Measurements from ENCODE around the gene IFI35.

DNA sequence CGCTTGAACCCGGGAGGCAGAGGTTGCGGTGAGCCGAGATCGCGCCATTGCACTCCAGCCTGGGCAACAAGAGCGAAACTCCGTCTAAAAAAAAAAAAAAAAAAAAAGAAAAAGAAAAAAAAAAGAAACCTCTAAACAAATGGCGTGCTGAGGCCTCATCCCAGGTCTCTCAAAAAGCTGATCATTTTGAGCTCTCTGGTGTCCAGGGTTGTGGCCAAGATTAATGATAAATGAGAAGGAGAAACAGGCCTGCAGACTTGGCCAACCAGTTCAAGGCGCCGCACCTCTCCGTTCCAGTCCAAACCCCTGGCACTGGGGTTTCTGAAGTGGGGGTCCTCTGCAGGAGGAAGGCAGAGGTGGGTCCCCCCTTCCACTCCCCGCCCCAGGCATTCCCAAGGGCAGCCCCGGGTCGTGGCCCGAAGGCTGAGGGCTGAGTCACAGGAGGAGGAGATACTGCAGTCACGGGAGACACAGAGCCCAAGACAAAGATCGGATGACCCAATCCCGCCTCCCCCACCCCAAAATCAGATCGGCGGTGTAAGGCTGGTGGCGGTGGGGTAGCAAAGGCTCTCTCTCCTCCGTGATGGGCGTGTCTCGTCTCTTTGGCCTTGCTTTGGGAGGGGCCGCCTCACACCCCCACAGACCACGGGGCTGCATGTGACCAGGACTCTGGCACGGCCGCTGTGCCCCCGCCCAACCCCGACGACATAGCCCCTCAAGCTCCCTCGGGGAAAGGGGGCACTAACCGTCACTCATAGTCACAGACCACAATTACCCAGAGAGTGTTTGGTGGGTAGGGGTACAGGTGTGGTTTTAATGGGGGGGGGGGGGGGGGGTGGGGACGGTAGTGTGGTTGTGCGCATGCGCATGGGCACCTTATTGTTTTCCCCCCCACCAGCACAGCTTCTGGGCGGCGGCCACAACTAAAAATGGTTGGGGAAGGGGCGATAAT, 14.5 kb downstream of the IFI35 start:
- TF ChIP-seq, protein P1, sequence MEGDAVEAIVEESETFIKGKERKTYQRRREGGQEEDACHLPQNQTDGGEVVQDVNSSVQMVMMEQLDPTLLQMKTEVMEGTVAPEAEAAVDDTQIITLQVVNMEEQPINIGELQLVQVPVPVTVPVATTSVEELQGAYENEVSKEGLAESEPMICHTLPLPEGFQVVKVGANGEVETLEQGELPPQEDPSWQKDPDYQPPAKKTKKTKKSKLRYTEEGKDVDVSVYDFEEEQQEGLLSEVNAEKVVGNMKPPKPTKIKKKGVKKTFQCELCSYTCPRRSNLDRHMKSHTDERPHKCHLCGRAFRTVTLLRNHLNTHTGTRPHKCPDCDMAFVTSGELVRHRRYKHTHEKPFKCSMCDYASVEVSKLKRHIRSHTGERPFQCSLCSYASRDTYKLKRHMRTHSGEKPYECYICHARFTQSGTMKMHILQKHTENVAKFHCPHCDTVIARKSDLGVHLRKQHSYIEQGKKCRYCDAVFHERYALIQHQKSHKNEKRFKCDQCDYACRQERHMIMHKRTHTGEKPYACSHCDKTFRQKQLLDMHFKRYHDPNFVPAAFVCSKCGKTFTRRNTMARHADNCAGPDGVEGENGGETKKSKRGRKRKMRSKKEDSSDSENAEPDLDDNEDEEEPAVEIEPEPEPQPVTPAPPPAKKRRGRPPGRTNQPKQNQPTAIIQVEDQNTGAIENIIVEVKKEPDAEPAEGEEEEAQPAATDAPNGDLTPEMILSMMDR (IDR thresholded peaks at IDR 0.05): no peak
- TF ChIP-seq POLR2A (IDR thresholded peaks at IDR 0.05): peak in 1 of 2 donors; percentile 27
